ENCODE results near the gene CRYBG1.
"Not testable (repeated sequence)": the region's sequence is repeated elsewhere in the genome, so short reads cannot be mapped to it uniquely, and the experiment has no call there.

CRYBG1 gene

DNA sequence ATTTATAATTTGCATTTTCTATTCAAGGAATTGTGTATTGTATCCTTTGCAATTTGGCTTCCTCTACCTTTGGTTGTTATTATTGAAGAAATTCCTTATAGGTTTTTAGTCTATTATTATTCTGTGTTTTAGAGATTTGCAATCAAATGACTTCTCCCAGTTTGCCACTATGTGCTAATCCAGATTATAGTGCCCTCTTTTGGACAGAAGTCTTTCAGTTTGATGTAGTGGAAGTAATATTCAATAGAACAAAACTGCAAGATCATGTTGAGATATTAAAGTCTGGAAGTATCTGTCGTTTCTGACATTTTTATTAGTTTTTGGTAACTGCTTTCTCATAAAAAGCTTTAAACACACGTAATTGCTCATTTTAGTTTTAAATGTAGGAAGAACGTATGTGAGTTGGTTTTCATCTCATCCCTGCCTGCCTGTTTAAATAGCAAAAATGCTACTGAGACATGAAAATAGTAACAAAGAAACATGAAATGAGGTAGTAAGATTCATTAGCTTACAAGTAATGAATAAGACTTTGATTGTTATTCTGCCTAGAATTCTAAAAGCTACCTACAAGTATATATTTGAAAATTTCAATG lies 195.9 kb downstream of the CRYBG1 start:
- no peaks in the 10 kb centered on the region for H3K4me1 ChIP-seq (ENCODE audit: insufficient read depth, low read length, poor library complexity, severe bottlenecking)
- peaks cover 35% of the 10 kb centered on the region; the same call in 1 of the 2 replicates for H3K36me3 ChIP-seq (ENCODE audit: insufficient read depth, low read length)
- H4K20me1 ChIP-seq (ENCODE audit: insufficient read depth, low read length, poor library complexity, severe bottlenecking), result no peaks in the 10 kb centered on the region
- no peaks in the 10 kb centered on the region for H3K27me3 ChIP-seq (ENCODE audit: insufficient read depth, low read length, poor library complexity, severe bottlenecking)
- H3K9me2 ChIP-seq (replicated peaks; ENCODE audit: low read depth, low read length), result no peaks in the 10 kb centered on the region
- no peaks in the 10 kb centered on the region for H3K9me3 ChIP-seq (ENCODE audit: insufficient read depth, low read depth, low read length)
- TF ChIP-seq, protein P1, sequence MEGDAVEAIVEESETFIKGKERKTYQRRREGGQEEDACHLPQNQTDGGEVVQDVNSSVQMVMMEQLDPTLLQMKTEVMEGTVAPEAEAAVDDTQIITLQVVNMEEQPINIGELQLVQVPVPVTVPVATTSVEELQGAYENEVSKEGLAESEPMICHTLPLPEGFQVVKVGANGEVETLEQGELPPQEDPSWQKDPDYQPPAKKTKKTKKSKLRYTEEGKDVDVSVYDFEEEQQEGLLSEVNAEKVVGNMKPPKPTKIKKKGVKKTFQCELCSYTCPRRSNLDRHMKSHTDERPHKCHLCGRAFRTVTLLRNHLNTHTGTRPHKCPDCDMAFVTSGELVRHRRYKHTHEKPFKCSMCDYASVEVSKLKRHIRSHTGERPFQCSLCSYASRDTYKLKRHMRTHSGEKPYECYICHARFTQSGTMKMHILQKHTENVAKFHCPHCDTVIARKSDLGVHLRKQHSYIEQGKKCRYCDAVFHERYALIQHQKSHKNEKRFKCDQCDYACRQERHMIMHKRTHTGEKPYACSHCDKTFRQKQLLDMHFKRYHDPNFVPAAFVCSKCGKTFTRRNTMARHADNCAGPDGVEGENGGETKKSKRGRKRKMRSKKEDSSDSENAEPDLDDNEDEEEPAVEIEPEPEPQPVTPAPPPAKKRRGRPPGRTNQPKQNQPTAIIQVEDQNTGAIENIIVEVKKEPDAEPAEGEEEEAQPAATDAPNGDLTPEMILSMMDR (conservative IDR thresholded peaks at IDR 0.05; ENCODE audit: low read length), result peak; percentile 81
- no peak for TF ChIP-seq EZH2phosphoT487 (IDR thresholded peaks at IDR 0.05; ENCODE audit: borderline replicate concordance)
- no peak overlapping the region for H3K4me2 ChIP-seq (ENCODE audit: low read depth, low read length, poor library complexity, severe bottlenecking)
- H3K4me3 ChIP-seq (ENCODE audit: low read length, poor library complexity, severe bottlenecking), result no peak overlapping the region
- no peak overlapping the region for H2AFZ ChIP-seq (ENCODE audit: low read length)
- H3K9ac ChIP-seq (ENCODE audit: low read depth, low read length, poor library complexity, severe bottlenecking), result no peak overlapping the region
- H3F3A ChIP-seq (ENCODE audit: low read depth), result 0 out of 2 replicates have a peak, but pooled peaks cover 2% of the 10 kb centered on the region
- no peaks in the 10 kb centered on the region for H3K79me2 ChIP-seq (ENCODE audit: insufficient read depth, low read length)

DNA sequence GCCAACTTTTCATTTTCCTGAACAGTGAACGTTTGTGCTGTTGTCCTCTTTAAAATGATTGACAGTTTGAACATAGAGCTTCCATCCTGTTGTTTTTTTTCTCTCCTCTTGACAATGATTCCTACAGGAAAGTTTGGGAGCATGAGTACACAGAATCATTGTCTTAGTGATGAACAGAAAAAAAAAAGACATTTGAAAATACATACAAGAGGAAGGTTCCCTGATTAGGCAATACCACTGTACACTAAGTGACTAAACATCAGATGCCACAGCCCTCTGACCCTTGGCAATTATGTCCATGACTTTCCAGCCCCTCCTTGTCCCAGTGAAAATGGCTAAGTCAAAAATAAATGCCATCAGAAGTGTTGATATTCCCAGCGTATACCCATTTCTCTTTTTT lies 197.3 kb downstream of the CRYBG1 start:
- H3K4me3 ChIP-seq (ENCODE audit: low read length, poor library complexity, severe bottlenecking), result no peak overlapping the region
- H4K20me1 ChIP-seq (ENCODE audit: insufficient read depth, low read length, poor library complexity, severe bottlenecking), result no peaks in the 10 kb centered on the region
- no peaks in the 10 kb centered on the region for H3K9me2 ChIP-seq (replicated peaks; ENCODE audit: low read depth, low read length)
- no peak overlapping the region for H2AFZ ChIP-seq (ENCODE audit: low read length)
- H3K9ac ChIP-seq (ENCODE audit: low read depth, low read length, poor library complexity, severe bottlenecking), result no peak overlapping the region
- no peaks in the 10 kb centered on the region for H3K9me3 ChIP-seq (ENCODE audit: insufficient read depth, low read depth, low read length)
- no peak overlapping the region for H3K4me2 ChIP-seq (ENCODE audit: low read depth, low read length, poor library complexity, severe bottlenecking)
- H3K36me3 ChIP-seq (ENCODE audit: insufficient read depth, low read length), result peaks cover 36% of the 10 kb centered on the region; the same call in 1 of the 2 replicates
- H3F3A ChIP-seq (ENCODE audit: low read depth), result 0 out of 2 replicates have a peak, but pooled peaks cover 2% of the 10 kb centered on the region
- no peaks in the 10 kb centered on the region for H3K79me2 ChIP-seq (ENCODE audit: insufficient read depth, low read length)
- H3K4me1 ChIP-seq (ENCODE audit: insufficient read depth, low read length, poor library complexity, severe bottlenecking), result no peaks in the 10 kb centered on the region
- no peaks in the 10 kb centered on the region for H3K27me3 ChIP-seq (ENCODE audit: insufficient read depth, low read length, poor library complexity, severe bottlenecking)
- TF ChIP-seq EZH2phosphoT487 (IDR thresholded peaks at IDR 0.05; ENCODE audit: borderline replicate concordance), result no peak
- TF ChIP-seq, protein P1 (conservative IDR thresholded peaks at IDR 0.05; ENCODE audit: low read length), result no peak

DNA sequence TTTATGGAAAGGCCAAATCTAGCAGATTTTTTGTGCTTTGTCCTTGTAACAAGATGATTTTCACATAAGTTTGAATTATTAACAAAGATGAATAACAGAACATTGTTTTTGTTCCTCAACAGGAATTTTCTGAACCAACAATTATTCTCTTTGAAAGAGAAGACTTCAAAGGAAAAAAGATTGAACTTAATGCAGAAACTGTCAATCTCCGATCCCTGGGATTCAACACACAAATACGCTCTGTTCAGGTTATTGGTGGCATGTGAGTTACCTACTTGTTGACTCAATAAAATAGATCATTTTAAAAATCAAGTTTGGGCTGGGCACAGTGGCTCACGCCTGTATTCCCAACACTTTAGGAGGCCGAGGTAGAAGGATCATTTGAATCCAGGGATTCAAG lies 197.8 kb downstream of the CRYBG1 start:
- Histone ChIP-seq H3K9me3 (ENCODE audit: insufficient read depth, low read depth, low read length) (no peaks in the 10 kb centered on the region), H3K9ac (ENCODE audit: low read depth, low read length, poor library complexity, severe bottlenecking) (no peak overlapping the region), H3K4me3 (ENCODE audit: low read length, poor library complexity, severe bottlenecking) (no peak overlapping the region), H3K36me3 (ENCODE audit: insufficient read depth, low read length) (peaks cover 31% of the 10 kb centered on the region; the same call in 1 of the 2 replicates), H3K4me1 (ENCODE audit: insufficient read depth, low read length, poor library complexity, severe bottlenecking) (no peaks in the 10 kb centered on the region), H3K9me2 (replicated peaks; ENCODE audit: low read depth, low read length) (no peaks in the 10 kb centered on the region), H3K27me3 (ENCODE audit: insufficient read depth, low read length, poor library complexity, severe bottlenecking) (no peaks in the 10 kb centered on the region), H2AFZ (ENCODE audit: low read length) (no peak overlapping the region), H3F3A (ENCODE audit: low read depth) (0 out of 2 replicates have a peak, but pooled peaks cover 2% of the 10 kb centered on the region), H4K20me1 (ENCODE audit: insufficient read depth, low read length, poor library complexity, severe bottlenecking) (no peaks in the 10 kb centered on the region), H3K79me2 (ENCODE audit: insufficient read depth, low read length) (no peaks in the 10 kb centered on the region), H3K4me2 (ENCODE audit: low read depth, low read length, poor library complexity, severe bottlenecking) (no peak overlapping the region)
- TF ChIP-seq, protein P1 (conservative IDR thresholded peaks at IDR 0.05; ENCODE audit: low read length), result no peak
- no peak for TF ChIP-seq EZH2phosphoT487 (IDR thresholded peaks at IDR 0.05; ENCODE audit: borderline replicate concordance)

DNA sequence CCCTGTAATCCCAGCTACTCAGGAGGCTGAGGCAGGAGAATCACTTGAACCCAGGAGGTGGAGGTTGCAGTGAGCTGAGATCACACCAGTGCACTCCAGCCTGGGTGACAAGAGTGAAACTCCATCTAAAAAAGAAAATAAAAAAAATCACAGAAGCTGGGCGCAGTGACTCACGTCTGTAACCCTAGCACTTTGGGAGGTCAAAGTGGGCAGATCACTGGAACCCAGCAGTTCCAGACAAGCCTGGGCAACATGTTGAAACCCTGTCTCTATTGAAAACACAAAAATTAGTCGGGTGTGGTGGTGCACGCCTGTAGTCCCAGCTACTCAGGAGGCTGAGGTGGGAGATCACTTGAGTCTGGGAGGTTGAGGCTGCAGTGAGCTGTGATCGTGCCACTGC lies 199.1 kb downstream of the CRYBG1 start:
- H3K36me3 ChIP-seq (ENCODE audit: insufficient read depth, low read length), result peaks cover 27% of the 10 kb centered on the region; the same call in 1 of the 2 replicates
- H3F3A ChIP-seq (ENCODE audit: low read depth); H3K4me1 ChIP-seq (ENCODE audit: insufficient read depth, low read length, poor library complexity, severe bottlenecking); H3K4me2 ChIP-seq (ENCODE audit: low read depth, low read length, poor library complexity, severe bottlenecking); H3K9me3 ChIP-seq (ENCODE audit: insufficient read depth, low read depth, low read length); H3K27me3 ChIP-seq (ENCODE audit: insufficient read depth, low read length, poor library complexity, severe bottlenecking); H3K4me3 ChIP-seq (ENCODE audit: low read length, poor library complexity, severe bottlenecking); H3K9ac ChIP-seq (ENCODE audit: low read depth, low read length, poor library complexity, severe bottlenecking); H3K9me2 ChIP-seq (replicated peaks; ENCODE audit: low read depth, low read length); H2AFZ ChIP-seq (ENCODE audit: low read length); H4K20me1 ChIP-seq (ENCODE audit: insufficient read depth, low read length, poor library complexity, severe bottlenecking); H3K79me2 ChIP-seq (ENCODE audit: insufficient read depth, low read length): not testable (repeated sequence)

Measured in Loucy (cell line).